ENCODE measurements around the gene TMEM236. TPM values are rescaled to one million over a fixed set of nuclear protein-coding genes. Genes with fewer than 3 reads are reported as not detected.

TMEM236 gene
- total and polyA plus RNA-seq, 2 donors, result 0.44 to 1.2 TPM

- H3K4me1 ChIP-seq (ENCODE audit: insufficient read depth), result no peaks in the 10 kb centered on the region
- 62% methylated on average over 4 of the region's 4 CpGs for WGBS
- no peak overlapping the region for H3K27ac ChIP-seq (ENCODE audit: low read depth)
- H3K4me3 ChIP-seq (ENCODE audit: low read depth, low read length), result no peak overlapping the region
- H3K36me3 ChIP-seq (ENCODE audit: insufficient read depth), result no peaks in the 10 kb centered on the region
- DNase-seq (ENCODE audit: extremely low spot score), result no peak
Observed at GRCh38 chr10:17731331-17732020, 20.5 kb upstream of the TMEM236 start.

- Histone ChIP-seq H3K4me3 (ENCODE audit: low read depth, low read length) (no peak overlapping the region), H3K27ac (ENCODE audit: low read depth) (no peak overlapping the region), H3K4me1 (ENCODE audit: insufficient read depth) (no peaks in the 10 kb centered on the region), H3K36me3 (ENCODE audit: insufficient read depth) (no peaks in the 10 kb centered on the region)
- 94% methylated on average over 6 of the region's 6 CpGs for WGBS
- no peak for DNase-seq (ENCODE audit: extremely low spot score)
Observed at GRCh38 chr10:17733620-17734019, 18.4 kb upstream of the TMEM236 start.

DNA sequence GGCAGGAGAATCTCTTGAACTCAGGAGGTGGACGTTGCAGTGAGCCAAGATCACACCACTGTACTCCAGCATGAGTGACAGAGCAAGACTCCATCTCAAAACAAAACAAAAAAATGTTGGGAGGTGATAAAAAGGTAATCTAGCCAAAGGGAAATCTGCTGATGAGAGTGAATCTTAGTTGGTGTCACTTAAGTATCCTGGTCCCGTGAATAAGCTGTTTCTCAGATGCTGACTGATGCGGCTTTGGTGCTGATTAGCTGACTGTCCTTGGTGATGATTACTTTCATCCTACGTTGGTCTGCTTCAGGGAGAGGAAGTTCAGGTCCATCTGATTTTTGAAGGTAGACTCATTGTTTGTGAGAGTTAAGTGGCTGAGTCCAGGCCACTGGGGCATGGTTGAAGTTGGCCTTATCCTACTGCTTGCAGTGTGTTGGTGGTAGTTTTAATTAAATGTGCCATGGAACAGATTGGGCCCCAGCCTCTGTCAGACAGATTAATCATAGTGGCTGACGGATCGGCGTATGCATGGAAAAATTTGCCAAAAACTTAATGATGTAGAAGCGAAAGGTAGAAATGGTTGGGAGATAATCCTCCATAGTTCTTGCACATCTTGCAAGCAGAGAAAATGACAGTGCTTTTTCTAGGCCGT lies 17.4 kb upstream of the TMEM236 start:
- no peaks in the 10 kb centered on the region for H3K36me3 ChIP-seq (ENCODE audit: insufficient read depth)
- no peak for DNase-seq (ENCODE audit: extremely low spot score)
- H3K4me1 ChIP-seq (ENCODE audit: insufficient read depth), result no peaks in the 10 kb centered on the region
- H3K27ac ChIP-seq (ENCODE audit: low read depth), result no peak overlapping the region
- no peak overlapping the region for H3K4me3 ChIP-seq (ENCODE audit: low read depth, low read length)
- 88% methylated on average over 9 of the region's 9 CpGs for WGBS

DNA sequence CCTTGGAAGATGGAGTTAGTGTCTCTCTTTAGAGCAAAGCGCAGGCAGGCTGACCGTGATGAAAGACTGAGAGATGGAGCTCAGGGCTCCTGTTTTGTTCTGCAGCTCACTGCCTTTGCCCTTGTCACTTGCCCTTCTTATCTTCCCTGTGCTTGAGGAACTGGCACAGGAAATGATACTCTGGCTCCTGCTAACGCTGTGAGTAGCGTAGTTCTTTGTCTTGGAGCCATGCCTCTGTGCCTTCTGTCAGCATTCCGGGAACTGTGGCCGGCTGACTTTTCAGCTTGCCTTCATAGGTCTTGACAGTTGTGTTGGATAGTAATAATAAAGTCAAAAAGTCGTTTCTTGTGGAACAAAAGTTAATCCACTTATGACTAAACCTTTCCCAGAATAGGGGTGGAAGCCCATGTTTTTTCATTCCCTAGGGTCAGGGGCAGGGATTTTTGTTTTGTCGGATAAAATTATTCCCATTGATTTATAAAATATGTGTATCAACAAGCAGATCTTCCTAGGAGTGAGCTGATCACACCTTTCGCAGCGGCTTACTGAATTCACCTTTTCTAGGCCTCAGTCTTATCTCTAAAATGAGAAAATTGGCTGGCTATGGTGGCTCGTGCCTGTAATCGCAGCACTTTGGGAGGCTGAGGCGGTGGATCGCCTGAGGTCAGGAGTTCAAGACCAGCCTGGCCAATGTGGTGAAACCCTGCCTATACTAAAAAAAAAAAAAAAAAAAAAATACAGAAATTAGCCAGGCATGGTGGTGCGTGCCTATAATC lies 16.6 kb upstream of the TMEM236 start:
- Histone ChIP-seq H3K27ac (ENCODE audit: low read depth) (no peak overlapping the region), H3K4me1 (ENCODE audit: insufficient read depth) (no peaks in the 10 kb centered on the region), H3K36me3 (ENCODE audit: insufficient read depth) (no peaks in the 10 kb centered on the region), H3K4me3 (ENCODE audit: low read depth, low read length) (no peak overlapping the region)
- WGBS, result 77% methylated on average over 15 of the region's 15 CpGs
- no peak for DNase-seq (ENCODE audit: extremely low spot score)

DNA sequence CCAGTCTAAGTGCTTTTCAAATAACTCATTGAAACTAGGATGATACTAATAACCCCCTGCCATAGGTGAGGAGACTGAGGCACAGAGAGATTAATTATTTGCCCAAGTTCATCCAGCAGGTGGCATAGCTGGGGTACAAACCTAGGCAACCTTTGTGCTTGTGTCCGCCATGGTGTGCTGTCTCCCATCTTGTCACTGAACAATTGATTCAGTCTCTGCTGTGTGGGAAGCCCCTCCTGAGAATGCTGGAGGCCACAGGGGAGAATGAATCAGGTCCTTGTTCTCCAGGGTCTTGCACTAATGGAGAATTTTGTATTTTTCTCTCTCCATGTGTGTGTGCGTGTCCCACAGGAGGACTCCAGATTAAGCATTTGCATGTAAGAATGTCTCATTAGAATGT lies 15.8 kb upstream of the TMEM236 start:
- no peaks in the 10 kb centered on the region for H3K36me3 ChIP-seq (ENCODE audit: insufficient read depth)
- DNase-seq (ENCODE audit: extremely low spot score), result no peak

DNA sequence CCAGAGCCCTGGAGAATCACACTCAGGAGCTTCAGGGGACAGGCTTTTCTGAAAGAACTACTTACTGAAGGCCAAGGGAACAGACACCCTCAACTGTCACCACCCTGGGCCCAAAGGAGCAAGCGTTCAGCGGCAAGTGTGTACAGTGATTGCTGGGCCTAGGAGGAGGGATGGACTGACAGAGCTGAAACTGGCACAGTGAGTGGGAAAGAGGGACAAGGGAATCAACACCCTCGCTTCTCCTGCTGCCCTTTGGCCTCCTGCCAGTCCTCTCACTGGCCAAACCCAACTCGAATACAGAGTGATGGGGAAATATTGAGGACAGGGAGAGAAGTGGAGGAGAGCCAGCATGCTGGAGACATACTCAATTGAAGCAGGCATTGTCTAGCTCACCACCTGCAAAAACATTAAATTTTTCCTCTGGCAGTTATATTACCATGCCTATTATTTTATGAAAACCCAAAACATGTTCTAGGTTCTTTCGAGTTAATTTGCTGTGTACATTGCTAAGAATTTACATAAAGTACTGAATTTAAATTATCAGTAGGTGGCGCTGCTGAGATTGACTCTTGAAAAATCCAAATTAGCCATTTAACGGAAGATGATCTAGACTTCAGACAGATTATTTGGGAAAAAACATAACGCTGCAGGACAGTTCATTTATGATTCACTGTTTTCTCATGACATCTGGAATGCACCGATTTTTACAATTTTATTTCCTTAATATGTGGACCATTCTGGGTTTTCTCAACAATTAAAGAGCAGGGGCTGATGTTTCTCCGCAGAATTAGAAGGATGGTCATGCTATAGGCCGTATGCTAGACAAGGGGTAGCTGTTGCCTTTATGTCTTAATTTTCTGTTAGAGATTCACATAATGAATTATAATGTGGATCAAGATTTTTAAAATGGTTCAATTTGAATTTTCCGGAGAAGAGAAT lies 14.7 kb upstream of the TMEM236 start:
- DNase-seq (ENCODE audit: extremely low spot score), result no peak
- no peaks in the 10 kb centered on the region for H3K36me3 ChIP-seq (ENCODE audit: insufficient read depth)
- H3K4me1 ChIP-seq (ENCODE audit: insufficient read depth), result no peaks in the 10 kb centered on the region
- 49% methylated on average over 12 of the region's 12 CpGs for WGBS
- H3K4me3 ChIP-seq (ENCODE audit: low read depth, low read length), result no peak overlapping the region
- no peak overlapping the region for H3K27ac ChIP-seq (ENCODE audit: low read depth)

More for the DNA sequence above, 15.8 kb upstream of the TMEM236 start:
- WGBS, result 92% methylated on average over 2 of the region's 2 CpGs
- Histone ChIP-seq H3K4me1 (ENCODE audit: insufficient read depth) (no peaks in the 10 kb centered on the region), H3K4me3 (ENCODE audit: low read depth, low read length) (no peak overlapping the region), H3K27ac (ENCODE audit: low read depth) (no peak overlapping the region)

- Histone ChIP-seq H3K4me3 (ENCODE audit: low read depth, low read length) (no peak overlapping the region), H3K36me3 (ENCODE audit: insufficient read depth) (no peaks in the 10 kb centered on the region), H3K27ac (ENCODE audit: low read depth) (no peak overlapping the region), H3K4me1 (ENCODE audit: insufficient read depth) (no peaks in the 10 kb centered on the region)
- WGBS, result 86% methylated on average over 1 of the region's 1 CpG
- DNase-seq (ENCODE audit: extremely low spot score), result no peak
Observed at GRCh38 chr10:17740668-17741067, 11.3 kb upstream of the TMEM236 start.

GRCh38 chr10:17742918-17743317 lies 9.1 kb upstream of the TMEM236 start:
- H3K4me1 ChIP-seq (ENCODE audit: insufficient read depth), result no peaks in the 10 kb centered on the region
- H3K27ac ChIP-seq (ENCODE audit: low read depth), result no peak overlapping the region
- H3K36me3 ChIP-seq (ENCODE audit: insufficient read depth), result no peaks in the 10 kb centered on the region
- WGBS, result 24% methylated on average over 14 of the region's 14 CpGs
- no peak for DNase-seq (ENCODE audit: extremely low spot score)
- H3K4me3 ChIP-seq (ENCODE audit: low read depth, low read length), result no peak overlapping the region

GRCh38 chr10:17743437-17743836 lies 8.6 kb upstream of the TMEM236 start:
- no peak for DNase-seq (ENCODE audit: extremely low spot score)
- no peaks in the 10 kb centered on the region for H3K36me3 ChIP-seq (ENCODE audit: insufficient read depth)
- WGBS, result 97% methylated on average over 3 of the region's 3 CpGs
- H3K4me3 ChIP-seq (ENCODE audit: low read depth, low read length), result no peak overlapping the region
- H3K4me1 ChIP-seq (ENCODE audit: insufficient read depth), result no peaks in the 10 kb centered on the region
- no peak overlapping the region for H3K27ac ChIP-seq (ENCODE audit: low read depth)

- H3K4me3 ChIP-seq (ENCODE audit: low read depth, low read length), result no peak overlapping the region
- no peak overlapping the region for H3K27ac ChIP-seq (ENCODE audit: low read depth)
- no peak for DNase-seq (ENCODE audit: extremely low spot score)
- WGBS, result 59% methylated on average over 6 of the region's 6 CpGs
- H3K36me3 ChIP-seq (ENCODE audit: insufficient read depth), result no peaks in the 10 kb centered on the region
- H3K4me1 ChIP-seq (ENCODE audit: insufficient read depth), result no peaks in the 10 kb centered on the region
Observed at GRCh38 chr10:17744341-17744861, 7.6 kb upstream of the TMEM236 start.

- H3K27ac ChIP-seq (ENCODE audit: low read depth), result no peak overlapping the region
- H3K36me3 ChIP-seq (ENCODE audit: insufficient read depth), result no peaks in the 10 kb centered on the region
- H3K4me3 ChIP-seq (ENCODE audit: low read depth, low read length), result no peak overlapping the region
- H3K4me1 ChIP-seq (ENCODE audit: insufficient read depth), result no peaks in the 10 kb centered on the region
- WGBS, result 85% methylated on average over 10 of the region's 10 CpGs
- no peak for DNase-seq (ENCODE audit: extremely low spot score)
Observed at GRCh38 chr10:17747883-17748550, 4.0 kb upstream of the TMEM236 start.

GRCh38 chr10:17749890-17750289 lies 2.1 kb upstream of the TMEM236 start:
- Histone ChIP-seq H3K4me1 (ENCODE audit: insufficient read depth) (no peaks in the 10 kb centered on the region), H3K4me3 (ENCODE audit: low read depth, low read length) (no peak overlapping the region), H3K36me3 (ENCODE audit: insufficient read depth) (no peaks in the 10 kb centered on the region), H3K27ac (ENCODE audit: low read depth) (no peak overlapping the region)
- 94% methylated on average over 8 of the region's 8 CpGs for WGBS
- DNase-seq (ENCODE audit: extremely low spot score), result no peak

Data from urinary bladder (tissue), 4 donors.